ENCODE measurements around the gene ARL15.
"Not testable (repeated sequence)": the region's sequence is repeated elsewhere in the genome, so short reads cannot be mapped to it uniquely, and the experiment has no call there.

- TF ChIP-seq POLR2A, CTCF, EP300 (IDR thresholded peaks at IDR 0.05): not testable (repeated sequence)
Measured at GRCh38 chr5:54352580-54352979, 42.2 kb upstream of the ARL15 start.

Data from sigmoid colon (tissue), 4 donors.